Ishikawa (cell line): Measurements from ENCODE around the gene DNAJB4.

ENCODE experiments used
- EGR1 ChIP-seq: IDR thresholded peaks from 2 replicates; pipeline ENCODE4 v1.6.1; 2012
- TF ChIP-seq, protein P1 (sequence below): IDR thresholded peaks from 2 replicates; pipeline ENCODE4 v1.6.1; 2012
- TF ChIP-seq, protein P2 (sequence below): IDR thresholded peaks from 2 replicates; pipeline ENCODE4 v1.6.1; 2012; ENCODE audit warnings: low read depth, mild to moderate bottlenecking

DNA sequence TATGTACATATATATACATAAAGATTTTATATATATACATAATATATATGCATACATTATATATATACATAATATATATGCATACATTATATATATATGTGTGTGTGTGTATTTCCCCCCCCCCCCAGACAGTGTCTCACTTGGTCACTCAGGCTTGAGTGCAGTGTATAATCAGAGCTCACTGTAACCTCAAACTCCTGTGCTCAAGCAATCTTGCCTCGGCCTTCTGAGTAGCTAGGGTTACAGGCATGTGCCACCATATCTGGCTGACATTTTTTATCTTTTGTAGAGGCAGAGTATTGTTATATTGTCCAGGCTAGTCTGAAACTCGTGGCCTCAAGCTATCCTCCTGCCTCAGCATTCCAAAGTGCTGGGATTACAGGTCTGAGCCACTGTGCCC, 16.8 kb upstream of the DNAJB4 start:
- TF ChIP-seq, protein P1, sequence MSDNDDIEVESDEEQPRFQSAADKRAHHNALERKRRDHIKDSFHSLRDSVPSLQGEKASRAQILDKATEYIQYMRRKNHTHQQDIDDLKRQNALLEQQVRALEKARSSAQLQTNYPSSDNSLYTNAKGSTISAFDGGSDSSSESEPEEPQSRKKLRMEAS, result no peak
- no peak for TF ChIP-seq EGR1
- TF ChIP-seq, protein P2, sequence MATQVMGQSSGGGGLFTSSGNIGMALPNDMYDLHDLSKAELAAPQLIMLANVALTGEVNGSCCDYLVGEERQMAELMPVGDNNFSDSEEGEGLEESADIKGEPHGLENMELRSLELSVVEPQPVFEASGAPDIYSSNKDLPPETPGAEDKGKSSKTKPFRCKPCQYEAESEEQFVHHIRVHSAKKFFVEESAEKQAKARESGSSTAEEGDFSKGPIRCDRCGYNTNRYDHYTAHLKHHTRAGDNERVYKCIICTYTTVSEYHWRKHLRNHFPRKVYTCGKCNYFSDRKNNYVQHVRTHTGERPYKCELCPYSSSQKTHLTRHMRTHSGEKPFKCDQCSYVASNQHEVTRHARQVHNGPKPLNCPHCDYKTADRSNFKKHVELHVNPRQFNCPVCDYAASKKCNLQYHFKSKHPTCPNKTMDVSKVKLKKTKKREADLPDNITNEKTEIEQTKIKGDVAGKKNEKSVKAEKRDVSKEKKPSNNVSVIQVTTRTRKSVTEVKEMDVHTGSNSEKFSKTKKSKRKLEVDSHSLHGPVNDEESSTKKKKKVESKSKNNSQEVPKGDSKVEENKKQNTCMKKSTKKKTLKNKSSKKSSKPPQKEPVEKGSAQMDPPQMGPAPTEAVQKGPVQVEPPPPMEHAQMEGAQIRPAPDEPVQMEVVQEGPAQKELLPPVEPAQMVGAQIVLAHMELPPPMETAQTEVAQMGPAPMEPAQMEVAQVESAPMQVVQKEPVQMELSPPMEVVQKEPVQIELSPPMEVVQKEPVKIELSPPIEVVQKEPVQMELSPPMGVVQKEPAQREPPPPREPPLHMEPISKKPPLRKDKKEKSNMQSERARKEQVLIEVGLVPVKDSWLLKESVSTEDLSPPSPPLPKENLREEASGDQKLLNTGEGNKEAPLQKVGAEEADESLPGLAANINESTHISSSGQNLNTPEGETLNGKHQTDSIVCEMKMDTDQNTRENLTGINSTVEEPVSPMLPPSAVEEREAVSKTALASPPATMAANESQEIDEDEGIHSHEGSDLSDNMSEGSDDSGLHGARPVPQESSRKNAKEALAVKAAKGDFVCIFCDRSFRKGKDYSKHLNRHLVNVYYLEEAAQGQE, result no peak
